Left ventricle myocardium inferior (tissue), 1 donor: ENCODE results near the gene XKR7. TPM values are rescaled to one million over a fixed set of nuclear protein-coding genes. Genes with fewer than 3 reads are reported as not detected.

ENCODE experiments used
- DNase-seq: peaks from one replicate; pipeline ENCODE4 v3.0.0-alpha.2; 2020
- H3K27ac ChIP-seq: fragments of 200-600 bp; replicated peaks from 2 replicates; pipeline ENCODE4 v1.8.0; 2021
- H3K27me3 ChIP-seq: fragments of 200-600 bp; 2 replicates; pipeline ENCODE4 v1.8.0; 2021; ENCODE audit warnings: low read depth
- H3K36me3 ChIP-seq: fragments of 200-600 bp; 2 replicates; pipeline ENCODE4 v1.8.0; 2021
- H3K4me1 ChIP-seq: fragments of 200-600 bp; 2 replicates; pipeline ENCODE4 v1.8.0; 2021
- H3K4me3 ChIP-seq: fragments of 200-600 bp; 2 replicates; pipeline ENCODE4 v1.8.0; 2021; ENCODE audit warnings: mild to moderate bottlenecking, moderate library complexity
- H3K9me3 ChIP-seq: fragments of 200-600 bp; replicated peaks from 2 replicates; pipeline ENCODE4 v1.8.0; 2021
- CTCF ChIP-seq: fragments of 200-600 bp; IDR thresholded peaks from 2 replicates; pipeline ENCODE4 v1.8.0; 2021; ENCODE audit warnings: antibody characterized with exemption, mild to moderate bottlenecking, borderline replicate concordance
- intact Hi-C: fragments of 100-400 bp; cut with micrococcal nuclease; formaldehyde crosslinking; loops from one replicate; pipeline ENCODE4 v1.11.0; 2022
- total RNA-seq: library from RNA; stranded (reverse); fragmentation: NEBNext Ultra II Directional; extraction: Animal tissue kit (Norgen Biotek cat#: 25700); gene quantifications from one replicate; pipeline ENCODE4 v1.2.1, GENCODE V29; 2021
- donor health status: DM: no; HTN: yes; CAD: no; lungs with severe emphysema.

The XKR7 gene
- total RNA-seq, 1 donor from 2014 or later, result not detected

GRCh38 chr20:32036252-32036651, 68.3 kb downstream of the XKR7 start:
- no peak overlapping the region for H3K4me3 ChIP-seq
- H3K4me1 ChIP-seq, result peaks cover 23% of the 10 kb centered on the region
- intact Hi-C loops, result no loop called here
- no peaks in the 10 kb centered on the region for H3K9me3 ChIP-seq
- peaks cover 44% of the 10 kb centered on the region for H3K27me3 ChIP-seq
- no peak overlapping the region for H3K27ac ChIP-seq
- H3K36me3 ChIP-seq, result no peaks in the 10 kb centered on the region
- no peak for TF ChIP-seq CTCF
- no peak for DNase-seq

DNA sequence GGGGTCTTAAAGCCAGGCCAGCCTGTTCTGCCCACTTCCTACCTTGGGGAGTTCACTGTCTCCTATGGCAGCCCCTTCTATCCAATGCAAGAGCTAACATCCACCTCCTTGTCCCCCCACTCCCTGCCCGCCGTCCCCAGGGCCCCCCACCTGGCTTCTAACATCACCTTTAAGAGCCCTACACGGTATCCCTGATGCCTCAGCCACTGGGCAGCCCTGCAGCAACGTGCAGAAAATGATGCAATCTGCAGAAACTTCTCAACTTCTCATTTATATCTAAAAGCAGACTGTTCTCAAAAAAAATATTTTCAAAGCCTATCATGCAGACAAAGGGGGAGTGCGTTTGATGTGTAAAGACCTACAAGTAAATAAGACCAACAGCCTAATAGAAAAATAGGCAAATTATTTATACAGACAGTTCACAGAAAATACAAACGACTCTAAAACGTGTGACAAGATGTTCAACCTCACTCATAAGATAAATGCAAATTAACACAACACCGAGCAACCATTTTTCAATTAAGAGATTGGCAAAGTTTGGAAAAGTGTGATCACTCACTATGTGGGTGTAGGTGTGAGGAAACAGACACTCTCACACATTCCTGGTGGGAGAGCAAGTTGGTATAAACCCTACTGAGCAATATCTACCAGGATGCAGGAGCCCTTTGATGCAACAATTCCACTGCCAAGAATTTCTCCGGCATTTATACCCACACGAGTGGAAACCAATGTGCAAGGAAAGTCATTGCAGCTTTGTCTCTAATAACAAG, 69.0 kb downstream of the XKR7 start:
- Histone ChIP-seq H3K36me3 (no peaks in the 10 kb centered on the region), H3K4me1 (peaks cover 17% of the 10 kb centered on the region), H3K9me3 (no peaks in the 10 kb centered on the region), H3K27ac (no peak overlapping the region), H3K4me3 (no peak overlapping the region), H3K27me3 (peaks cover 44% of the 10 kb centered on the region)
- intact Hi-C loops, result no loop called here
- no peak for DNase-seq
- TF ChIP-seq CTCF, result no peak

DNA sequence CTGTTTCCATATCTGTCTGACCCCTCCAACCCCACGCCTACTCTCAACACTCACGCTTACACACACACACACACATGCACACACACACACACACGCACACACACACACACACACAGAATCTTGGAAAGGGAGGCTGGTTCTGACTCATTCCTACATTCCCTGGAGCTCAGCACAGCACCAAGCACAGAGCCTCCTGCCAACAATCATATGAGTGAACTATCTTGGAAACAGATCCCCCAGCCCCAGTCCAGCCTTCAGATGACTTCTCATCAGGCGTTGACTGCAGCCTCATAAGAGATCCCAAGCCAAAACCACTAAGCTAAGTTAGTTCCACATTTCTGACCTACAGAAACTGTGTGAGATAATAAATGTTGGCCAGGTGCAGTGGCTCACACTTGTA, 70.0 kb downstream of the XKR7 start:
- Histone ChIP-seq H3K4me3 (no peak overlapping the region), H3K36me3 (no peaks in the 10 kb centered on the region), H3K27ac (no peak overlapping the region), H3K9me3 (no peaks in the 10 kb centered on the region), H3K27me3 (peaks cover 44% of the 10 kb centered on the region), H3K4me1 (peaks cover 17% of the 10 kb centered on the region)
- no peak for DNase-seq
- TF ChIP-seq CTCF, result no peak
- intact Hi-C loops, result no loop called here

DNA sequence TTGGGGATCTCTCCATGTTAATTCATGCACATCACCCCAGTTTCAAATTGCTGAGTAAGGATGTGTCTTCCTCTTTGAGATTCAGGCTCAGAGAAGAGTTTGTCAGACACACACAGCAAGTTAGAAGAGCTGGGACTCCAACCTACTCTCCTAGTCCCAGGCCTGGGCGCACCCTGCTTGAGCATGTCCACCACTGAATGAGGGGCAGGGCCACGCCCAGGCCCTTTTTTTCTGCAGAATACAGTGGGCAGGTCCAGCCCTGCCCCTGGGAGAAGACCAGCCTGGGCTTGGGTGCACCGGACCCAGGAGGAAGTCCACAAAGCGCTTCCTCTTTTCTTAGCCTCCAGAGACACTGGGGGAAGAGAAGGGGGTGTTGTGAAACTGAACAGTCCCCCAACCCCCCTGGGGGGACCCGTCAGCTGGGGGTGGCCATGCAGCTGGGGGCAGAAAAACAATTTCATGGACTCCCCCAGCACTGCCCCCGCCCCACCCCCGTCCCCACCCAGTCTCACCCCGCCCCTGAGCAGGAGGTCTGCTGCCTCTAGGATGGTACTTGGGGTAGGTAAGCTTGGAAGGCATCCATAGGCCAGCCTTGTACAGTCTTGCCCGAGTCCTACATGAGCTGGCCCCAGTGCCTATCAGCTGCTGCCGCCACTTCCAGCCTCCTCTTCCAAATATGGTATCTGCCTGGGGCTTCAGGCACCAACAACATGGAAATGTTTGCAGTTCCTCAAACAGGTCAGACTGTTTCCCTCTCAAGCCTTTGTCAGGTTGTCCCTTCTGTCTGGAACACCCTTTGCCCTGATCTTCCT, 72.4 kb downstream of the XKR7 start:
- H3K27me3 ChIP-seq, result peaks cover 27% of the 10 kb centered on the region
- no peaks in the 10 kb centered on the region for H3K36me3 ChIP-seq
- H3K27ac ChIP-seq, result peak overlapping the region; percentile 5
- intact Hi-C loops, result no loop called here
- no peaks in the 10 kb centered on the region for H3K9me3 ChIP-seq
- H3K4me3 ChIP-seq, result no peak overlapping the region
- peak; percentile 48 for DNase-seq
- no peak for TF ChIP-seq CTCF
- H3K4me1 ChIP-seq, result peaks cover 1% of the 10 kb centered on the region

- no peaks in the 10 kb centered on the region for H3K36me3 ChIP-seq
- H3K27ac ChIP-seq, result no peak overlapping the region
- H3K4me3 ChIP-seq, result no peak overlapping the region
- H3K4me1 ChIP-seq, result no peaks in the 10 kb centered on the region
- no peak for DNase-seq
- no peaks in the 10 kb centered on the region for H3K9me3 ChIP-seq
- H3K27me3 ChIP-seq, result peaks cover 45% of the 10 kb centered on the region
- intact Hi-C loops, result no loop called here
- no peak for TF ChIP-seq CTCF
Observed at GRCh38 chr20:32045999-32046398, 78.0 kb downstream of the XKR7 start.
